ENCODE results near the gene SLU7. TPM values are rescaled to one million over a fixed set of nuclear protein-coding genes. Genes with fewer than 3 reads are reported as not detected.

SLU7 gene
- total and polyA plus RNA-seq, 2 of the 4 experiments (the other 2 are of a cell fraction), result 15.9 to 34.2 TPM

- no peak for ATAC-seq (ENCODE audit: low read depth)
- no peak overlapping the region for H2BK5ac ChIP-seq (ENCODE audit: low read depth, low read length, poor library complexity, severe bottlenecking)
Measured at GRCh38 chr5:160353379-160353778, 65.5 kb downstream of the SLU7 start.

More at GRCh38 chr5:160353379-160353778, 65.5 kb downstream of the SLU7 start:
- Histone ChIP-seq H3K18ac (ENCODE audit: low read depth, low read length) (no peak overlapping the region), H4K20me1 (ENCODE audit: insufficient read depth, low read length) (no peaks in the 10 kb centered on the region), H2AFZ (replicated peaks; ENCODE audit: low read length, poor library complexity) (no peak overlapping the region), H2BK120ac (ENCODE audit: low read depth, low read length) (no peak overlapping the region), H4K5ac (ENCODE audit: low read depth, low read length) (no peak overlapping the region), H2BK20ac (ENCODE audit: low read depth, low read length) (no peak overlapping the region), H2AK9ac (replicated peaks; ENCODE audit: low read depth, low read length, poor library complexity) (no peak overlapping the region), H2BK15ac (ENCODE audit: low read depth, low read length) (no peak overlapping the region), H4K91ac (ENCODE audit: insufficient read depth, low read depth, low read length) (no peak overlapping the region), H3K23ac (ENCODE audit: low read depth, low read length) (no peak overlapping the region), H3K56ac (ENCODE audit: extremely low read depth, insufficient read depth, low read length) (no peak overlapping the region), H2AK5ac (ENCODE audit: low read depth, low read length) (no peak overlapping the region), H3K9me1 (ENCODE audit: insufficient read depth, low read length) (no peaks in the 10 kb centered on the region; the same call in 1 of the 2 replicates), H3K14ac (replicated peaks; ENCODE audit: low read depth, low read length) (no peak overlapping the region), H3K4me3 (ENCODE audit: insufficient read depth, low read depth, low read length) (no peak overlapping the region), H3K4me1 (ENCODE audit: control insufficient read depth, insufficient read depth, low read length) (no peaks in the 10 kb centered on the region; the same call in 1 of the 2 replicates), H3K9me3 (ENCODE audit: control insufficient read depth, insufficient read depth, low read length) (no peaks in the 10 kb centered on the region), H3K4ac (ENCODE audit: low read depth, low read length) (no peak overlapping the region), H3K27me3 (ENCODE audit: control insufficient read depth, insufficient read depth, low read length) (no peaks in the 10 kb centered on the region), H3K27ac (ENCODE audit: insufficient read depth, low read length) (no peak overlapping the region), H4K8ac (ENCODE audit: low read depth in 2 of 2, low read length in 2 of 2) (no peak overlapping the region), H3K36me3 (ENCODE audit: control insufficient read depth, insufficient read depth, low read length) (no peaks in the 10 kb centered on the region), H3K79me1 (ENCODE audit: low read depth in 1 of 2, low read length in 2 of 2) (no peaks in the 10 kb centered on the region), H3K4me2 (ENCODE audit: low read depth, low read length) (no peak overlapping the region), H3K9ac (ENCODE audit: low read depth, low read length) (no peak overlapping the region)
- intact Hi-C loops (cut with micrococcal nuclease) (no loop called here), in situ Hi-C loops (cut with MboI; ENCODE audit: low sequenced_read_pairs) (no loop called here), dilution Hi-C loops (cut with HindIII; ENCODE audit: low sequenced_read_pairs, unreplicated experiment) (loop anchor here (25.0 kb wide), 1 partner anchor 341 kb away; the partner anchor contains the start of gene TTC1)
- BruUV-seq (replicated peaks), result no TSS peak
- 96% methylated on average over 4 of the region's 8 CpGs; no CpG with 5 or more reads in 1 of the 2 experiments for WGBS, 2 experiments (ENCODE audit: extremely low coverage in 2 of 2, insufficient read length in 1 of 2)
- no peak for TF ChIP-seq CHD1 (IDR thresholded peaks at IDR 0.05; ENCODE audit: low read depth, low read length)
- no peak for TF ChIP-seq RAD21 (IDR thresholded peaks at IDR 0.05; ENCODE audit: low read length)
- TF ChIP-seq MXI1 (IDR thresholded peaks at IDR 0.05; ENCODE audit: borderline replicate concordance, low read depth, low read length), result no peak
- TF ChIP-seq CTCF (conservative IDR thresholded peaks at IDR 0.05; ENCODE audit: low read depth, low read length), result no peak
- TF ChIP-seq RCOR1 (IDR thresholded peaks at IDR 0.05; ENCODE audit: insufficient replicate concordance, low read length), result no peak
- no peak for TF ChIP-seq POLR2A (IDR thresholded peaks at IDR 0.05; ENCODE audit: low read depth, low read length)
- TF ChIP-seq NFE2L2 (IDR thresholded peaks at IDR 0.05; ENCODE audit: low read depth, low read length), result no peak
- no peak for TF ChIP-seq FOS (IDR thresholded peaks at IDR 0.05; ENCODE audit: low read depth, low read length)
- ChIA-PET CTCF (interaction anchor here (0.6 kb wide), 1 partner anchor 352 kb away, joined by 3 read pairs; no protein-coding TSS in a partner anchor), POLR2A (ENCODE audit: unreplicated experiment) (no interaction called here)
- DNase-seq, result no peak

All from IMR-90 (cell line).